Fibroblast of lung (primary cell): Measurements from ENCODE around the gene TMEM132D.

Experiments
- CTCF ChIP-seq, 2 donors: IDR thresholded peaks in 1 of 2; conservative IDR thresholded peaks in 1 of 2; 1 replicate in 1 of 2; 2 replicates in 1 of 2; pipeline ENCODE4 v1.5.1; 2011 to 2012; ENCODE audit warnings: low read length in 2 of 2, control low read depth in 1 of 2, inconsistent platforms in 1 of 2, low read depth in 1 of 2, mild to moderate bottlenecking in 1 of 2
- EZH2 ChIP-seq: IDR thresholded peaks from 2 replicates; pipeline ENCODE4 v1.5.1; 2012; ENCODE audit warnings: low read length, control low read depth, mild to moderate bottlenecking; ENCODE audit errors: missing control alignments

- no peak for TF ChIP-seq CTCF (conservative IDR thresholded peaks at IDR 0.05 in 1 of 2, IDR thresholded peaks at IDR 0.05 in 1 of 2; ENCODE audit: low read depth in 1 of 2, low read length in 2 of 2)
- no peak for TF ChIP-seq EZH2
Measured at GRCh38 chr12:129825316-129825715, 78.5 kb downstream of the TMEM132D start.
